ENCODE results near the gene TUT7.
"Not testable (repeated sequence)": the region's sequence is repeated elsewhere in the genome, so short reads cannot be mapped to it uniquely, and the experiment has no call there.

Gene TUT7

GRCh38 chr9:86304236-86304730 is 49.9 kb downstream of the TUT7 start:
- DNase-seq (ENCODE audit: low read depth in 2 of 3, low spot score in 1 of 3), result no peak

- DNase-seq (ENCODE audit: low read depth in 2 of 3, low spot score in 1 of 3), result peak in 1 of 3 donors; percentile 36
These were observed 50.8 kb downstream of the TUT7 start for GRCh38 chr9:86303316-86303975.

GRCh38 chr9:86301686-86302085 is 52.5 kb downstream of the TUT7 start:
- DNase-seq (ENCODE audit: low read depth in 2 of 3, low spot score in 1 of 3), result no peak

- DNase-seq (ENCODE audit: low read depth in 2 of 3, low spot score in 1 of 3), result no peak
These were observed 53.5 kb downstream of the TUT7 start for GRCh38 chr9:86300701-86301100.

GRCh38 chr9:86298873-86299272 is 55.3 kb downstream of the TUT7 start:
- no peak for DNase-seq (ENCODE audit: low read depth in 2 of 3, low spot score in 1 of 3)

GRCh38 chr9:86290341-86290740 is 63.9 kb downstream of the TUT7 start:
- DNase-seq (ENCODE audit: low read depth in 2 of 3, low spot score in 1 of 3), result not testable (repeated sequence)

- DNase-seq (ENCODE audit: low read depth in 2 of 3, low spot score in 1 of 3), result no peak
These were observed 65.6 kb downstream of the TUT7 start for GRCh38 chr9:86288499-86289198.

- DNase-seq (ENCODE audit: low read depth in 2 of 3, low spot score in 1 of 3), result no peak
These were observed 67.2 kb downstream of the TUT7 start for GRCh38 chr9:86287013-86287412.

GRCh38 chr9:86286278-86286677 is 67.9 kb downstream of the TUT7 start:
- DNase-seq (ENCODE audit: low read depth in 2 of 3, low spot score in 1 of 3), result no peak

- no peak for DNase-seq (ENCODE audit: low read depth in 2 of 3, low spot score in 1 of 3)
These were observed 68.9 kb downstream of the TUT7 start for GRCh38 chr9:86285261-86285660.

- DNase-seq (ENCODE audit: low read depth in 2 of 3, low spot score in 1 of 3), result peak in 1 of 3 donors; percentile 53
These were observed 71.2 kb downstream of the TUT7 start for GRCh38 chr9:86282979-86283535.

- peak; percentile 93 to 98 (median 95) for DNase-seq (ENCODE audit: low read depth in 2 of 3, low spot score in 1 of 3)
These were observed 71.9 kb downstream of the TUT7 start, which contains the start of gene ISCA1 for GRCh38 chr9:86282077-86282978. Gene ISCA1 (minus strand): TSS chr9:86282538. CDS start chr9:86282458, 80 bp downstream.

- DNase-seq (ENCODE audit: low read depth in 2 of 3, low spot score in 1 of 3), result peak in 1 of 3 donors; percentile 12
These were observed 72.6 kb downstream of the TUT7 start for GRCh38 chr9:86281593-86282076.

GRCh38 chr9:86280580-86280979 is 73.6 kb downstream of the TUT7 start:
- no peak for DNase-seq (ENCODE audit: low read depth in 2 of 3, low spot score in 1 of 3)

- no peak for DNase-seq (ENCODE audit: low read depth in 2 of 3, low spot score in 1 of 3)
These were observed 74.4 kb downstream of the TUT7 start for GRCh38 chr9:86279839-86280238.

GRCh38 chr9:86277072-86277471 is 77.1 kb downstream of the TUT7 start:
- no peak for DNase-seq (ENCODE audit: low read depth in 2 of 3, low spot score in 1 of 3)

- DNase-seq (ENCODE audit: low read depth in 2 of 3, low spot score in 1 of 3), result no peak
These were observed 78.2 kb downstream of the TUT7 start for GRCh38 chr9:86275962-86276361.

GRCh38 chr9:86274821-86275643 is 79.2 kb downstream of the TUT7 start:
- DNase-seq (ENCODE audit: low read depth in 2 of 3, low spot score in 1 of 3), result no peak

- DNase-seq (ENCODE audit: low read depth in 2 of 3, low spot score in 1 of 3), result no peak
These were observed 82.0 kb downstream of the TUT7 start for GRCh38 chr9:86272221-86272620.

- DNase-seq (ENCODE audit: low read depth in 2 of 3, low spot score in 1 of 3), result no peak
These were observed 90.3 kb downstream of the TUT7 start for GRCh38 chr9:86263876-86264275.
